GM21423 (cell line): ENCODE results near the gene RMI1.
"Not testable (repeated sequence)": the region's sequence is repeated elsewhere in the genome, so short reads cannot be mapped to it uniquely, and the experiment has no call there.

Source experiments
- ATAC-seq: cut with Tn5 transposase; IDR thresholded peaks from one replicate; pipeline ENCODE4 v1.9.1; 2021; ENCODE audit warnings: mild to moderate bottlenecking, moderate library complexity; ENCODE audit not compliant: unreplicated experiment

Gene RMI1

GRCh38 chr9:83980395-83981125, at the start of gene RMI1:
RMI1 (plus strand) TSS chr9:83980805; CDS start chr9:84000987, 20,182 bp downstream.
- ATAC-seq = peak; percentile 63

GRCh38 chr9:83930881-83931280, 49.7 kb upstream of the RMI1 start:
- peak; percentile 55 for ATAC-seq

- no peak for ATAC-seq
These were observed 48.6 kb upstream of the RMI1 start for GRCh38 chr9:83932011-83932410.

GRCh38 chr9:83932851-83933250, 47.8 kb upstream of the RMI1 start:
- ATAC-seq = no peak

GRCh38 chr9:83933790-83934189, 46.8 kb upstream of the RMI1 start:
- no peak for ATAC-seq

GRCh38 chr9:83934569-83935275, 45.9 kb upstream of the RMI1 start:
- ATAC-seq = no peak

- no peak for ATAC-seq
These were observed 45.2 kb upstream of the RMI1 start for GRCh38 chr9:83935276-83935935.

GRCh38 chr9:83936523-83936922, 44.1 kb upstream of the RMI1 start:
- no peak for ATAC-seq

GRCh38 chr9:83937861-83938455, 42.6 kb upstream of the RMI1 start:
- ATAC-seq = peak; percentile 72

GRCh38 chr9:83940590-83941303, 39.9 kb upstream of the RMI1 start:
- ATAC-seq = no peak

- not testable (repeated sequence) for ATAC-seq
These were observed 32.5 kb upstream of the RMI1 start for GRCh38 chr9:83948096-83948495.

- ATAC-seq = peak; percentile 55
These were observed 24.5 kb upstream of the RMI1 start for GRCh38 chr9:83956086-83956435.

- ATAC-seq = peak; percentile 88
These were observed 24.0 kb upstream of the RMI1 start for GRCh38 chr9:83956436-83957247.

GRCh38 chr9:83957248-83957513, 23.4 kb upstream of the RMI1 start:
- ATAC-seq = no peak

GRCh38 chr9:83959061-83959460, 21.5 kb upstream of the RMI1 start:
- ATAC-seq = no peak

- ATAC-seq = no peak
These were observed 19.6 kb upstream of the RMI1 start for GRCh38 chr9:83960991-83961390.

GRCh38 chr9:83962165-83962564, 18.4 kb upstream of the RMI1 start:
- no peak for ATAC-seq

GRCh38 chr9:83964973-83965349, 15.6 kb upstream of the RMI1 start:
- ATAC-seq = no peak

GRCh38 chr9:83965350-83966208, 15.0 kb upstream of the RMI1 start:
- no peak for ATAC-seq

GRCh38 chr9:83966209-83966582, 14.4 kb upstream of the RMI1 start:
- ATAC-seq = no peak
